Left lung (tissue), 10 donors: ENCODE results near the gene PSTK. TPM values are rescaled to one million over a fixed set of nuclear protein-coding genes. Genes with fewer than 3 reads are reported as not detected.

ENCODE experiments used
- ATAC-seq: fragments of 200-7000 bp; cut with Tn5 transposase; one replicate; pipeline ENCODE4 v1.9.1; 2020; ENCODE audit warnings: moderate library complexity
- DNase-seq, 4 donors: peaks; one replicate each; pipeline ENCODE4 v3.0.0-alpha.2; 2013 to 2020
- H3K27ac ChIP-seq, 2 donors: fragments of 200-600 bp; sonication (generic) in 1 of 2; one replicate each; pipeline versions ENCODE4 v1.5.0 to v1.8.0; 2020 to 2021
- H3K27me3 ChIP-seq, 2 donors: fragments of 200-600 bp; sonication (generic) in 1 of 2; one replicate each; pipeline versions ENCODE4 v1.5.0 to v1.8.0; 2020 to 2021
- H3K36me3 ChIP-seq, 2 donors: fragments of 200-600 bp; sonication (generic) in 1 of 2; one replicate each; pipeline versions ENCODE4 v1.5.0 to v1.8.0; 2020 to 2021
- H3K4me1 ChIP-seq, 2 donors: fragments of 200-600 bp; one replicate each; pipeline ENCODE4 v1.8.0; 2021
- H3K4me3 ChIP-seq, 2 donors: fragments of 200-600 bp; sonication (generic) in 1 of 2; one replicate each; pipeline versions ENCODE4 v1.5.0 to v1.8.0; 2020 to 2021; ENCODE audit warnings: mild to moderate bottlenecking in 1 of 2
- H3K9me3 ChIP-seq, 2 donors: fragments of 200-600 bp; sonication (generic) in 1 of 2; one replicate each; pipeline versions ENCODE4 v1.5.0 to v1.8.0; 2020 to 2021
- intact Hi-C, 2 donors: fragments of 100-400 bp; cut with DNase I; formaldehyde crosslinking; loops; one replicate each; pipeline versions ENCODE4 v1.11.2 to v1.14.2; 2022
- polyA plus RNA-seq, 6 donors: library from polyadenylated mRNA; unstranded; fragments of 120-200 nt; gene quantifications; one replicate each; pipeline ENCODE4 v1.2.1, GENCODE V29; 2013; ENCODE audit not compliant: insufficient read length in 6 of 6
- total RNA-seq, 2 donors: library from RNA; stranded (reverse); fragmentation: NEBNext Ultra II Directional; extraction: Animal tissue kit (Norgen Biotek cat#: 25700); gene quantifications; one replicate each; pipeline ENCODE4 v1.2.1, GENCODE V29; 2021
- TF ChIP-seq, protein P1 (sequence below), 2 donors: fragments of 200-600 bp; sonication (generic) in 1 of 2; IDR thresholded peaks; one replicate each; pipeline versions ENCODE4 v1.5.0 to v1.8.0; 2021; ENCODE audit warnings: antibody characterized with exemption in 2 of 2
- donor health status: DM: no; HTN: yes; CAD: no.
- donor health status: DM: no; HTN: no; CAD: no.

The PSTK gene
- total and polyA plus RNA-seq, 8 donors = 3.8 to 9.9 (median 8.1) TPM

DNA sequence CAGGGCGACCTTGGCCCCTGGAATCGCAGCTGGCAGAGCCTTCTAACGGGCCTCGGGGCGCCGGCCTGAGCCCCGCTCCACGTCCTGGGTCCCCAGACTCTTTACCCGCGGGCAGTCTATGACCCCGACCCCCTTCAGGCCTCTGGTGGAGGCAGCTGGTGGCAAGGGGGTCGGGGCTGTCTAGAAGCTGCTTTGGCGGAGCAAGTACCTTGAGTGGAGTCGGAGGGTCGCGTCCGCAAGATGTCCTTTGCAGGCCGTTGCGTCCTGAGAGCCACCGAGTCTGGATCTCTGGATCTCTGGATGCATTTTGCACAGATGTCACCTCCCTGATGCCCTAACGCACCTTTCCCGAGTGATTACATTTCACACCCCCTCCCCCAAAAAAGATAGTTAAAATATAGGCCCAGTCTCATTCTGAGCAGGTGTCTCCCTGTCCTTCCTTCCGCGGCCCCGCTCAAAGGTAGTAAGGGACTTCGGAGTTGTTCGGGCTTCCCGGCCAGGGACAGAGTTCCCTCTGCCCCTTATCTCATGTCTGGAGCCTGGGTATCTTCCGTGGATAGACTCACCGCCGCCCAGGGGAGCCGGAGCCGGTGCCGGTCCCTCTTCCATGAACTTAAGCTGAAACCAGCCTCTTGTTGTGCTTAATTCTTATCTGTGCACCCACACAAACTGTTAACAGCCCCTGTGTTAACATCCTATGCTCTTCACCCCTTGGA lies 29.1 kb downstream of the PSTK start:
- peak in 3 of 4 donors; percentile 4 to 82 (median 39) for DNase-seq
- H3K9me3 ChIP-seq = no peaks in the 10 kb centered on the region
- peak overlapping the region; percentile 58 to 90 for H3K27ac ChIP-seq

DNA sequence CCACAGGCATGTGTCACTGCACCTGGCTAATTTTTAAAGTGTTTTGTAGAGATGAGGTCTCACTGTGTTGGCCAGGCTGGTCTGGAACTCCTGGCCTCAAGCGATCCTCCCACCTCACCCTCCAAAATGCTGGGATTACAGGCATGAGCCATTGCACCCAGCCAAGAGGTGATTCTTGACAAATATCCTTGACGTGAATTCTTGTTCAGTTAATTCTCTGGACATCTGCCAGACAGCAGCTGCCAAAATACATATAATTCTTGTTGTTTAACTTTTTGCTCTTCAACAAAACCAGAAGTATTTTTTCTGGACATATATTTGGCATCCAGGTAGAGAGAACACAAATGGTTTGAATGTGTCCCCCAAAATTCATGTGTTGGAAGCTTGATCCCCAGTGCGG lies 31.8 kb downstream of the PSTK start:
- ATAC-seq = no peak
- Histone ChIP-seq H3K9me3 (no peaks in the 10 kb centered on the region), H3K4me3 (no peak overlapping the region), H3K36me3 (no peaks in the 10 kb centered on the region), H3K27me3 (no peaks in the 10 kb centered on the region), H3K4me1 (peaks cover 7 to 21% of the 10 kb centered on the region in 2 donors), H3K27ac (no peak overlapping the region)
- intact Hi-C loops = no loop called here
- TF ChIP-seq, protein P1, sequence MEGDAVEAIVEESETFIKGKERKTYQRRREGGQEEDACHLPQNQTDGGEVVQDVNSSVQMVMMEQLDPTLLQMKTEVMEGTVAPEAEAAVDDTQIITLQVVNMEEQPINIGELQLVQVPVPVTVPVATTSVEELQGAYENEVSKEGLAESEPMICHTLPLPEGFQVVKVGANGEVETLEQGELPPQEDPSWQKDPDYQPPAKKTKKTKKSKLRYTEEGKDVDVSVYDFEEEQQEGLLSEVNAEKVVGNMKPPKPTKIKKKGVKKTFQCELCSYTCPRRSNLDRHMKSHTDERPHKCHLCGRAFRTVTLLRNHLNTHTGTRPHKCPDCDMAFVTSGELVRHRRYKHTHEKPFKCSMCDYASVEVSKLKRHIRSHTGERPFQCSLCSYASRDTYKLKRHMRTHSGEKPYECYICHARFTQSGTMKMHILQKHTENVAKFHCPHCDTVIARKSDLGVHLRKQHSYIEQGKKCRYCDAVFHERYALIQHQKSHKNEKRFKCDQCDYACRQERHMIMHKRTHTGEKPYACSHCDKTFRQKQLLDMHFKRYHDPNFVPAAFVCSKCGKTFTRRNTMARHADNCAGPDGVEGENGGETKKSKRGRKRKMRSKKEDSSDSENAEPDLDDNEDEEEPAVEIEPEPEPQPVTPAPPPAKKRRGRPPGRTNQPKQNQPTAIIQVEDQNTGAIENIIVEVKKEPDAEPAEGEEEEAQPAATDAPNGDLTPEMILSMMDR (IDR thresholded peaks at IDR 0.05) = no peak
- peak in 1 of 4 donors; percentile 14 for DNase-seq

More for the DNA sequence above, 29.1 kb downstream of the PSTK start:
- Histone ChIP-seq H3K4me3 (peak overlapping the region; percentile 91 to 94), H3K27me3 (no peaks in the 10 kb centered on the region), H3K36me3 (no peaks in the 10 kb centered on the region), H3K4me1 (peaks cover 11 to 44% of the 10 kb centered on the region in 2 donors)
- peak; percentile 12 for ATAC-seq
- TF ChIP-seq, protein P1 (IDR thresholded peaks at IDR 0.05) = no peak
- intact Hi-C loops = no loop called here

DNA sequence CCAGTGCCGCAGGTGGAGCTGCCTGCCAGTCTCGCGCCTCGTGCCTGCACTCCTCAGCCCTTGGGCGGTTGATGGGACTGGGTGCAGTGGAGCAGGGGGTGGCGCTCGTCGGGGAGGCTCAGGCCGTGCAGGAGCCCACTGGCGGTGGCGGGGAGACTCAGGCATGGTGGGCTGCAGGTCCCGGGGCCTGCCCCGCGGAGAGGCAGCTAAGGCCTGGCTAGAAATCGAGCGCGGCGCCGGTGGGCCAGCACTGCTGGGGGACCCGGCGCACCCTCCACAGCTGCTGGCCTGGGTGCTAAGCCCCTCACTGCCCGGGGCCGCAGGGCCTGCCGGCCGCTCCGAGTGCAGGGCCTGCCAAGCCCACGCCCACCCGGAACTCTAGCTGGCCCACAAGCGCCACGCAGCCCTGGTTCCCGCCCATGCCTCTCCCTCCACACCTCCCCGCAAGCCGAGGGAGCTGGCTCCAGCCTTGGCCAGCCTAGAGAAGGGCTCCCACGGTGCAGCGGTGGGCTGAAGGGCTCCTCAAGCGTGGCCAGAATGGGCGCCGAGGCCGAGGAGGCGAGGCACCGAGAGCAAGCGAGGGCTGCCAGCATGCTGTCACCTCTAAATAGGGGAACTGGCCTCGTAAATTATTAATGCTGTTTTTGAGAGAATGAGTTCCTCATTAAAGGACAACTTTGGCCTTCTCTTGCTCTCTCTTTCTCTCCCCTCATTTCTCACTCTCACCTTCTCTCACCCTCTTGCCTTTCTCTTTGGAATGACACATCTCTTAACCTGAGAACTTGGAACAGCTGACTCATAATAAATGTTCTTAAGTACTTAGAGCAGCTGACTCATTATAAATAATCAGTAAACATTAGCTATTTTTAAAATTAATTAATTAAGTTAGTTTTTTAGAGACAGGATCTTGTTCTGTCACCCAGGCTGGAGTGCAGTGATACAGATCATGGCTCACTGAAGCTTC lies 33.5 kb downstream of the PSTK start:
- peak; percentile 46 for ATAC-seq
- peaks cover 6 to 13% of the 10 kb centered on the region in 2 donors for H3K4me1 ChIP-seq
- no peaks in the 10 kb centered on the region for H3K27me3 ChIP-seq
- DNase-seq = no peak
- intact Hi-C loops = no loop called here
- H3K9me3 ChIP-seq = no peaks in the 10 kb centered on the region
- peak overlapping the region in 1 of 2 donors; percentile 21 for H3K27ac ChIP-seq
- H3K4me3 ChIP-seq = no peak overlapping the region
- H3K36me3 ChIP-seq = no peaks in the 10 kb centered on the region
- TF ChIP-seq, protein P1 (IDR thresholded peaks at IDR 0.05) = no peak

DNA sequence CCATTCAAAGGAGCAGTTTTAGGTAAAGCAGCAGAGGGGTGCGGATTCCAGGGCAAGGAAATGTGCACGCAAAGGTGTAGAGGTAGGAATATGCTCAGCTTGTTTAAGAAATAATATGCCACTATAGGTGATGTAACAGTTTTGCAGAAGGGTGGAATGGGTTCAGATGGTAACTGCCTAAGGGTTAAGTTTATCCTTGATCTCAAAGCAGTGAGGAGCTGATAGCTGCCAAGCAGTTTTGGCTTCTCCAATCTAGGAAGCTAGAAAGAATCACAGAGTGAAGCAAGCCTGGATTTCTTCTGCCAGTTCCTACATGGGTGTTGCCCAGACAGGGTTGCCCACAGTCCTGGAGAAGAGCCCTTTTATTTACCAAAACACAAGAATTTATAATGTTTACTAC lies 34.6 kb downstream of the PSTK start:
- Histone ChIP-seq H3K36me3 (no peaks in the 10 kb centered on the region), H3K27ac (no peak overlapping the region), H3K4me3 (no peak overlapping the region), H3K9me3 (no peaks in the 10 kb centered on the region), H3K27me3 (no peaks in the 10 kb centered on the region), H3K4me1 (peaks cover 3 to 7% of the 10 kb centered on the region in 2 donors)
- intact Hi-C loops = no loop called here
- ATAC-seq (no peak), DNase-seq (no peak)
- TF ChIP-seq, protein P1 (IDR thresholded peaks at IDR 0.05) = no peak

DNA sequence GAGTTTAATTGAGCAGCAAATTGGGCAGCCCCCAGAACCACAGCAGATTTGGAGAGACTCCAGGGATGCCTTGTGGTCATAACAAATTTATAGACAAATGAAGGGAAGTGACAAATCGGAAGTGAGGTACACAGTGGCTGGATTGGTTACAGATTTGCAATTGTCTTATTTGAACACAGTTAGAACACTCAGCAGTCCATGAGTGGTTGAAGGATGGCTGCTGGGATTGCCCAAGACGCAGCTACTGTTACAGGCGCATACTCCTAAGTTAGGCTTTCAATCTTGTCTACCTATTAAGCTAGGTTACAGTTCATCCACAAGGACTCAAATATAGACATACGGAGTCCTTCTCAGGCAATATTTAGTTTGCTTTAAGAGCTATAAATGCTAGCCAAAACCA lies 36.0 kb downstream of the PSTK start:
- no peak overlapping the region for H3K4me3 ChIP-seq
- no peak overlapping the region for H3K27ac ChIP-seq
- TF ChIP-seq, protein P1 (IDR thresholded peaks at IDR 0.05) = no peak

More for the DNA sequence above, 36.0 kb downstream of the PSTK start:
- H3K36me3 ChIP-seq = no peaks in the 10 kb centered on the region
- H3K4me1 ChIP-seq = no peaks in the 10 kb centered on the region
- no peaks in the 10 kb centered on the region for H3K27me3 ChIP-seq
- DNase-seq = no peak
- no peak for ATAC-seq
- H3K9me3 ChIP-seq = no peaks in the 10 kb centered on the region
- intact Hi-C loops = no loop called here
